K562 (cell line): ENCODE data around the gene PIKFYVE. TPM values are rescaled to one million over a fixed set of nuclear protein-coding genes. Genes with fewer than 3 reads are reported as not detected.

Source experiments
- DNMT1 ChIP-seq: fragments of 450-650 bp; IDR thresholded peaks from 2 replicates; pipeline ENCODE4 v1.6.1; 2016; ENCODE audit warnings: antibody characterized with exemption, mild to moderate bottlenecking
- HDAC8 ChIP-seq: fragments of 450-650 bp; IDR thresholded peaks from 2 replicates; pipeline ENCODE4 v1.6.1; 2016; ENCODE audit warnings: mild to moderate bottlenecking, missing genetic modification characterization, moderate library complexity, missing compliant biosample characterization
- HNRNPLL ChIP-seq: fragments of 200-400 bp; formaldehyde crosslinking; IDR thresholded peaks from 2 replicates; pipeline ENCODE4 v1.6.1; 2017; ENCODE audit warnings: low read length, low read depth, mild to moderate bottlenecking; ENCODE audit not compliant: poor library complexity, severe bottlenecking
- KLF6 ChIP-seq: fragments of 250-450 bp; sonication (Bioruptor Pico); IDR thresholded peaks from 2 replicates; pipeline ENCODE4 v1.4.0; 2020; ENCODE audit warnings: mild to moderate bottlenecking, moderate library complexity, borderline replicate concordance
- LCOR ChIP-seq: sonication (generic); formaldehyde crosslinking; IDR thresholded peaks from 2 replicates; pipeline ENCODE4 v1.8.0; 2022; ENCODE audit warnings: mild to moderate bottlenecking, missing genetic modification reagents
- MYNN ChIP-seq, 2 experiments: sonication (generic); formaldehyde crosslinking in 1 of 2; IDR thresholded peaks; 2 replicates each; pipeline versions ENCODE4 v1.5.0 to v1.6.1; 2016 to 2020; ENCODE audit warnings: antibody characterized with exemption in 1 of 2, missing genetic modification reagents in 1 of 2
- NR4A1 ChIP-seq, 2 experiments: fragments of 250-450 bp in 1 of 2; fragments of 450-650 bp in 1 of 2; sonication (Bioruptor Pico) in 1 of 2; IDR thresholded peaks; 2 replicates each; pipeline versions ENCODE4 v1.4.0 to v1.6.1; 2016 to 2020; ENCODE audit warnings: mild to moderate bottlenecking in 2 of 2, missing compliant biosample characterization in 1 of 2, missing genetic modification characterization in 1 of 2, moderate library complexity in 1 of 2
- NUFIP1 ChIP-seq: fragments of 450-650 bp; IDR thresholded peaks from 2 replicates; pipeline ENCODE4 v1.6.1; 2018; ENCODE audit not compliant: partially characterized antibody
- RBM25 ChIP-seq: fragments of 200-400 bp; formaldehyde crosslinking; IDR thresholded peaks from 2 replicates; pipeline ENCODE4 v1.6.1; 2018; ENCODE audit warnings: low read length, low read depth, moderate library complexity; ENCODE audit not compliant: severe bottlenecking
- SREBF2 ChIP-seq: sonication (generic); formaldehyde crosslinking; IDR thresholded peaks from 2 replicates; pipeline ENCODE4 v1.4.0; 2020; ENCODE audit warnings: mild to moderate bottlenecking, missing genetic modification reagents
- TAL1 ChIP-seq: fragments of 450-650 bp; IDR thresholded peaks from 2 replicates; pipeline ENCODE4 v1.6.1; 2016; ENCODE audit warnings: mild to moderate bottlenecking
- ZNF143 ChIP-seq: sonication (generic); formaldehyde crosslinking; IDR thresholded peaks from 2 replicates; pipeline ENCODE4 v1.9.0; 2022; ENCODE audit warnings: mild to moderate bottlenecking, missing genetic modification reagents
- ZNF431 ChIP-seq: sonication (generic); formaldehyde crosslinking; IDR thresholded peaks from 2 replicates; pipeline ENCODE4 v1.8.0; 2022; ENCODE audit warnings: mild to moderate bottlenecking, missing genetic modification reagents
- ZNF766 ChIP-seq: fragments of 200-800 bp; sonication (Bioruptor generic); conservative IDR thresholded peaks from 2 replicates; pipeline ENCODE4 v1.6.1; 2016; ENCODE audit warnings: missing genetic modification characterization, missing compliant biosample characterization
- polyA plus RNA-seq, 8 experiments: library from polyadenylated mRNA; depleted of rRNA in 4 of 8; stranded (reverse) in 5 of 8; unstranded in 3 of 8; fragments of >200 nt; fragmentation: Nextera tagmentation in 2 of 8; fragmentation: Illumina TruSeq in 1 of 8; extraction: Ambion mirVana in 2 of 8; extraction: Trizol in 1 of 8; gene quantifications; 2 replicates each; pipeline versions ENCODE4 v1.2.1 to v1.2.3, GENCODE V29; 2011 to 2014; ENCODE audit warnings: inconsistent platforms in 1 of 8, missing spikeins in 1 of 8
- total RNA-seq, 7 experiments: library from RNA; depleted of rRNA in 6 of 7; stranded (reverse); fragments of >200 nt in 6 of 7; fragmentation: Illumina TruSeq in 2 of 7; extraction: Trizol in 2 of 7; gene quantifications; 2 replicates each; pipeline versions ENCODE4 v1.2.1 to v1.2.3, GENCODE V29; 2011 to 2021; ENCODE audit warnings: low replicate concordance in 1 of 7
- TF ChIP-seq, protein P1 (sequence below): fragments of 250-450 bp; sonication (Bioruptor Pico); IDR thresholded peaks from 2 replicates; pipeline ENCODE4 v1.4.0; 2020
- TF ChIP-seq, protein P2 (sequence below): fragments of 450-650 bp; formaldehyde crosslinking; IDR thresholded peaks from 2 replicates; pipeline ENCODE4 v1.4.0; 2020; ENCODE audit warnings: mild to moderate bottlenecking, moderate library complexity
- TF ChIP-seq, protein P3 (sequence below): sonication (generic); formaldehyde crosslinking; IDR thresholded peaks from 2 replicates; pipeline ENCODE4 v1.9.0; 2022; ENCODE audit warnings: mild to moderate bottlenecking, missing genetic modification reagents
- TF ChIP-seq, protein P4 (sequence below): fragments of 250-450 bp; sonication (Bioruptor Pico); IDR thresholded peaks from 2 replicates; pipeline ENCODE4 v1.4.0; 2020; ENCODE audit warnings: mild to moderate bottlenecking, moderate library complexity, borderline replicate concordance
- TF ChIP-seq, protein P5 (sequence below): sonication (generic); formaldehyde crosslinking; IDR thresholded peaks from 2 replicates; pipeline ENCODE4 v1.8.0; 2022; ENCODE audit warnings: missing genetic modification reagents, mild to moderate bottlenecking, borderline replicate concordance

PIKFYVE gene
- total and polyA plus RNA-seq, 9 of the 15 experiments (the other 6 are each of a cell fraction or from before 2014, with no cell fraction given) = 3.6 to 25.6 (median 16.7) TPM

DNA sequence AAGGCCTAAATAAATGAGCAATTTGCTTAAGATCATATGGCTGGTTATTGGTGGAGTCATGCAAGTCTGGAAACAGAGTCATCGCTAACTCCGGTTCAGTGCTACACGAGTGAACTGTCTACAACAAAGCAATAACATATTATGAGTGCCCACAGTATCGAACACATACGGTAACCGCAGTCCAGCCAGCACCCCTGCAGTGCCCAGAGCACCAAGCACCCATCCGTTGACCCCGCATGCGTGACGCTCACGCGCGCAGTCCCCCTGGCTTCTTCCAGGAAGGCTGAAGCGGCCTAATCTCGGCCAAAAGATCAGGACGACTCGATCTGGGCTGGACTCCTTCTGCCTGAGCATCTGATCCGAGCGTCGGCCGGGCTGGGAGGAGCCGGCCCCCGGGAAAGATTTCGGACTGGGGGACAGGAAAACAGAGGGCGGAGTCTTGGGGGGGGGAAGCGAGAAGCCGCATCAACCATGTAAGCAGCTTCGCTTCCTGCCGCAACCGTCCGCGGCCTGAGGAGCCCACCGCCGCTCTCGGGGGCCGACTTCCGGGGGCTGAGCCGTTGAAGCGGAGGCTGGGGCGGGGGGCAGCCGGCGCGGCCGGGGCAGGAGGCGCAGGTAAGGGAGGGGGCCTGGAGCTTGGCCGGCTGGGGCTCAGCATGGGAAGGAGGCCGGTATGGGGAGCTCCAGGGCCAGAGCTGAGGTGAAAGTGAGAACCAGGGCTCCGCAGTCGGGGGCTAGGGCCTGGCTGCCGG is at the start of gene PIKFYVE (continued):
- TF ChIP-seq NR4A1 (CRISPR knock-in tag; IDR thresholded peaks at IDR 0.05) (no peak), NR4A1 (tag; IDR thresholded peaks at IDR 0.05) (no peak), DNMT1 (no peak), ZNF766 (no peak), MYNN (IDR thresholded peaks at IDR 0.05) (peak; percentile 86; the same call in 1 of the 2 replicates), MYNN (CRISPR knock-in tag; IDR thresholded peaks at IDR 0.05) (no peak), ZNF431 (no peak), ZNF143 (no peak), LCOR (CRISPR knock-in tag) (peak; percentile 98), NUFIP1 (no peak), HNRNPLL (no peak), HDAC8 (tag) (no peak), RBM25 (no peak), TAL1 (no peak), SREBF2 (no peak), KLF6 (CRISPR knock-in tag) (no peak)
- TF ChIP-seq, protein P1, sequence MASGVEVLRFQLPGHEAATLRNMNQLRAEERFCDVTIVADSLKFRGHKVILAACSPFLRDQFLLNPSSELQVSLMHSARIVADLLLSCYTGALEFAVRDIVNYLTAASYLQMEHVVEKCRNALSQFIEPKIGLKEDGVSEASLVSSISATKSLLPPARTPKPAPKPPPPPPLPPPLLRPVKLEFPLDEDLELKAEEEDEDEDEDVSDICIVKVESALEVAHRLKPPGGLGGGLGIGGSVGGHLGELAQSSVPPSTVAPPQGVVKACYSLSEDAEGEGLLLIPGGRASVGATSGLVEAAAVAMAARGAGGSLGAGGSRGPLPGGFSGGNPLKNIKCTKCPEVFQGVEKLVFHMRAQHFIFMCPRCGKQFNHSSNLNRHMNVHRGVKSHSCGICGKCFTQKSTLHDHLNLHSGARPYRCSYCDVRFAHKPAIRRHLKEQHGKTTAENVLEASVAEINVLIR (CRISPR knock-in tag) = no peak
- TF ChIP-seq, protein P2, sequence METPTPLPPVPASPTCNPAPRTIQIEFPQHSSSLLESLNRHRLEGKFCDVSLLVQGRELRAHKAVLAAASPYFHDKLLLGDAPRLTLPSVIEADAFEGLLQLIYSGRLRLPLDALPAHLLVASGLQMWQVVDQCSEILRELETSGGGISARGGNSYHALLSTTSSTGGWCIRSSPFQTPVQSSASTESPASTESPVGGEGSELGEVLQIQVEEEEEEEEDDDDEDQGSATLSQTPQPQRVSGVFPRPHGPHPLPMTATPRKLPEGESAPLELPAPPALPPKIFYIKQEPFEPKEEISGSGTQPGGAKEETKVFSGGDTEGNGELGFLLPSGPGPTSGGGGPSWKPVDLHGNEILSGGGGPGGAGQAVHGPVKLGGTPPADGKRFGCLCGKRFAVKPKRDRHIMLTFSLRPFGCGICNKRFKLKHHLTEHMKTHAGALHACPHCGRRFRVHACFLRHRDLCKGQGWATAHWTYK = no peak; the same call in 1 of the 2 replicates
- TF ChIP-seq, protein P3, sequence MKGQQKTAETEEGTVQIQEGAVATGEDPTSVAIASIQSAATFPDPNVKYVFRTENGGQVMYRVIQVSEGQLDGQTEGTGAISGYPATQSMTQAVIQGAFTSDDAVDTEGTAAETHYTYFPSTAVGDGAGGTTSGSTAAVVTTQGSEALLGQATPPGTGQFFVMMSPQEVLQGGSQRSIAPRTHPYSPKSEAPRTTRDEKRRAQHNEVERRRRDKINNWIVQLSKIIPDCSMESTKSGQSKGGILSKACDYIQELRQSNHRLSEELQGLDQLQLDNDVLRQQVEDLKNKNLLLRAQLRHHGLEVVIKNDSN (CRISPR knock-in tag) = peak; percentile 52; the same call in 1 of the 2 replicates
- TF ChIP-seq, protein P4, sequence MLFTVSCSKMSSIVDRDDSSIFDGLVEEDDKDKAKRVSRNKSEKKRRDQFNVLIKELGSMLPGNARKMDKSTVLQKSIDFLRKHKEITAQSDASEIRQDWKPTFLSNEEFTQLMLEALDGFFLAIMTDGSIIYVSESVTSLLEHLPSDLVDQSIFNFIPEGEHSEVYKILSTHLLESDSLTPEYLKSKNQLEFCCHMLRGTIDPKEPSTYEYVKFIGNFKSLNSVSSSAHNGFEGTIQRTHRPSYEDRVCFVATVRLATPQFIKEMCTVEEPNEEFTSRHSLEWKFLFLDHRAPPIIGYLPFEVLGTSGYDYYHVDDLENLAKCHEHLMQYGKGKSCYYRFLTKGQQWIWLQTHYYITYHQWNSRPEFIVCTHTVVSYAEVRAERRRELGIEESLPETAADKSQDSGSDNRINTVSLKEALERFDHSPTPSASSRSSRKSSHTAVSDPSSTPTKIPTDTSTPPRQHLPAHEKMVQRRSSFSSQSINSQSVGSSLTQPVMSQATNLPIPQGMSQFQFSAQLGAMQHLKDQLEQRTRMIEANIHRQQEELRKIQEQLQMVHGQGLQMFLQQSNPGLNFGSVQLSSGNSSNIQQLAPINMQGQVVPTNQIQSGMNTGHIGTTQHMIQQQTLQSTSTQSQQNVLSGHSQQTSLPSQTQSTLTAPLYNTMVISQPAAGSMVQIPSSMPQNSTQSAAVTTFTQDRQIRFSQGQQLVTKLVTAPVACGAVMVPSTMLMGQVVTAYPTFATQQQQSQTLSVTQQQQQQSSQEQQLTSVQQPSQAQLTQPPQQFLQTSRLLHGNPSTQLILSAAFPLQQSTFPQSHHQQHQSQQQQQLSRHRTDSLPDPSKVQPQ = no peak
- TF ChIP-seq, protein P5, sequence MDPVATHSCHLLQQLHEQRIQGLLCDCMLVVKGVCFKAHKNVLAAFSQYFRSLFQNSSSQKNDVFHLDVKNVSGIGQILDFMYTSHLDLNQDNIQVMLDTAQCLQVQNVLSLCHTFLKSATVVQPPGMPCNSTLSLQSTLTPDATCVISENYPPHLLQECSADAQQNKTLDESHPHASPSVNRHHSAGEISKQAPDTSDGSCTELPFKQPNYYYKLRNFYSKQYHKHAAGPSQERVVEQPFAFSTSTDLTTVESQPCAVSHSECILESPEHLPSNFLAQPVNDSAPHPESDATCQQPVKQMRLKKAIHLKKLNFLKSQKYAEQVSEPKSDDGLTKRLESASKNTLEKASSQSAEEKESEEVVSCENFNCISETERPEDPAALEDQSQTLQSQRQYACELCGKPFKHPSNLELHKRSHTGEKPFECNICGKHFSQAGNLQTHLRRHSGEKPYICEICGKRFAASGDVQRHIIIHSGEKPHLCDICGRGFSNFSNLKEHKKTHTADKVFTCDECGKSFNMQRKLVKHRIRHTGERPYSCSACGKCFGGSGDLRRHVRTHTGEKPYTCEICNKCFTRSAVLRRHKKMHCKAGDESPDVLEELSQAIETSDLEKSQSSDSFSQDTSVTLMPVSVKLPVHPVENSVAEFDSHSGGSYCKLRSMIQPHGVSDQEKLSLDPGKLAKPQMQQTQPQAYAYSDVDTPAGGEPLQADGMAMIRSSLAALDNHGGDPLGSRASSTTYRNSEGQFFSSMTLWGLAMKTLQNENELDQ (CRISPR knock-in tag) = no peak
